GM19023 (cell line): ENCODE measurements around the gene EVC2.

Experiments used
- ATAC-seq: cut with Tn5 transposase; IDR thresholded peaks from one replicate; pipeline ENCODE4 v1.9.1; 2021; ENCODE audit warnings: mild to moderate bottlenecking, moderate library complexity; ENCODE audit not compliant: unreplicated experiment

EVC2 gene

DNA sequence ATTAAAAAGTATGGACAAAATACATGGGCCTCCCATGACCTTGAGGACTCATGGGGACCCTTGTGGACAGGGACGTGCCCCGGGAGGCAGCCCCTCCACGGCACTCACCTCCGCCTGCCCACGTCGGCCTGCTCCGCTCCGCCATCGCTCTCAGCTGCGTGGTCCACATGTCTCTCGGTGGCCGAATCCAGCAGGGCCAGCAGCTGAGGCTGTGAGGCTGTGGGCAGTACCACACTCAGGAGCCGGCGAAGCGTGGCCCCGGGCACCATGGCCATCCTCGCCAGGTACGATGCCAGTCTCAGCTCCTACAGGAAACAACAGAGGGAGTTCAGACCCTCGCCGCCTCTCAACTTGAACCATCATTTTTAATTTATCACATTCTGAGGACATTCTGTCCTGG lies 140.0 kb downstream of the EVC2 start:
- no peak for ATAC-seq

DNA sequence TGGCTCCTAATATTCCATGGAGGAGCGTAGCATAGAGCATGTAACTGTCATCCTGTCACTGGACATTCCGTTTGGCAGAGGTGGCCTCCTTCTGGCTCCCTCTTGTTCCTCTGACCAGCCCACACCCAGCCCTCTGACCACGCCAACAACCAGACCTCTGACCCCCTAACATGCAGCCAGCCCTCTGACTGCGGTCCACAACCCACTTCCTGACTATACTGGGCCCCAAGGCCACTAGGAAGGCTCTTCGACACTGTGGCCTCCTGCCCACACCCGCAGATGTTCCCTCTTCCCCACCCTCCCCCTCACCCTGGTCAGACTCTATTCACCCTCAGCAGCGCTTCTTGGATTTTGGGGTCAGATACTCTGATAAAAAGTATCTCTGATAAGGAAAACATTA lies 141.4 kb downstream of the EVC2 start:
- no peak for ATAC-seq

DNA sequence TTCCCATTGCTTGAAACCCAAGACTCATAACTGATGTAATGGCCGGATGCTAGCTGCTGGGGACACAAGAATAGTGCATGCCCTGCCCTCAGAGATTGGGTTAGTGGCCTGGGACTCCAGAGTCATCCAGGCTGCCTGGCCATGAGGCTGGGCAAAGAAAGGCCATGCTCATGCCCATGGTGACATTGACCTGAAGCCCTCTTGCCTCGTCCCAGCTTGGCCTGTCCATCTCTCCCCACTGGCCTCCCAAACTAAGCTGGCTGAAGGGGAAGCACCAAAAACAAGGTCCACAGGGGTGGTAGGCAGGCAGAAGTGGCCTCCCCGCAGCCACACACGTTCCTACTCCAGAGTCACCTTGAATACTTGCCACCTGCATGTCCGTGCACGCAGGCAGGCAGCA lies 141.8 kb downstream of the EVC2 start:
- no peak for ATAC-seq

DNA sequence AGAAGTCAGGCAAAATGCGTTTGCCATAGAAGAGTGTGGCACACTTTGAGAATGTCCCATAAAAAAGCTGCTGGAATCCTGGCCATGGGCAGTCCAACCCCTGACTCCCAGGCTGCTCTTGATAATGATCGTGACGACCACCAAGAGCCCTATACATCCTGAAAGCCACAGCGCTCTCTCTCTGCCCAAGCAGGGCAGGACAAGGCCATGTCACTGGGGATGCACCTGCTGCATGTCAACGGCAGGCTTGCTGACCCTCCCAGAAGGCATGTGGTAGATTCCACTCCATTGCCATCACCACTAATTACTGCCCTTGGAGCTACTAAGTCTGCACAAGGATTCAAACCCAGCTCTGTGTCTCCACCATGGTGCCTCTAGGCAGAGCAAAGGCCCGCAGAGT lies 144.5 kb downstream of the EVC2 start:
- no peak for ATAC-seq

DNA sequence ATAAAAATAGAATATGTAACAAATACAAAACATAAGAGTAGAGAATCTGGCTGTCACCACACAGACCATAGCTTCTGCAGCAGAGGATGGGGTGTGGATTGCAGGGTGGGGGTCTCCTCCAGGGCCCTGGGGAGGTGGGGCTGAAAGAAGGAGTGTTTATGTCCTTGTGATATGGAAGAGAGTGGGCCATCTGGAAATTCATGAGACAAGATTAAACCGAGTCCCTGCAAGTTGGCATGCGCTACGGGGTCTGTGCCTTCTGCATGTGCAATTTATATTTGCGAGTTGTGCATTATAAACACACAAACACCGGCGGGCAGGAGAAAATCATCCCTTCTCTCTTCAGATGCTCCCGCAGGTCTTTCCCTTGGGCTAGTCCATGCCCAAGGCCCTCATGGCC lies 145.9 kb downstream of the EVC2 start:
- ATAC-seq, result no peak

DNA sequence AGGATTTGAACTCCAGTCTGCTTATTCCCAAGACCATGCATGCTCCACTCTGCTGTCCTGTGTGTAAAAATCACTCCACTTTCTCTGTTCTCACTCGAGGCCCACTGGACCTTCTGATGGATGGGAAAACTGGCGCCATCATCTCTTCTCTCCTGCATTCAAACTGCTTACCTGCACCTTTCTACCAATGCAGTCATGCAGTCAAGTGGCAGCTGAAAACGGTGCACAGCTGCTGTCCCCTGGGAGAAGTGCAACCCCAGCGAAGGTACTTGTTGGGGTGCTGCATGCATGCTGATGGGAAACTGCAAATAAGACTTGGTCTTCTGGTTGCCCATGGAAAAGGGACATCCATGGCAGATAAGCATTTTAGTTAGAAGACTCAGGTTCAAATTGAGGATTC lies 147.1 kb downstream of the EVC2 start:
- no peak for ATAC-seq

DNA sequence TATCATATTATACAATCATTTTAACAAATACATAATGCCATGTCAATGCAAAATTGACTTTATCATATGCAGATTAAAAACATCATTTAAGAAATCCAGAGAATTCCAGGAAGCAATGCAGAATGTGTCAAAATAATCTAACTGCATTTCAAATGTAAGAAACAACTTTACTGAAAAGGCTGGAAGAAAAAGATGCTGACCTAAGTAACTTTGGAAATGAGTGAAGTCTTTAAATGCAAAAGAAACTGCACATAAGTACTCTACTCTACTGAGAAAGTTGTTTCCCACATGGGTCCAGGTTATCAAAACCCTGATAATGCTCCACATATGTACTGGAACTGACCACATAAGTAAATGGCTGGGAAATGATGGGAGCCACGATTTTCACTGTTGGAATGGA lies 149.9 kb downstream of the EVC2 start:
- no peak for ATAC-seq

DNA sequence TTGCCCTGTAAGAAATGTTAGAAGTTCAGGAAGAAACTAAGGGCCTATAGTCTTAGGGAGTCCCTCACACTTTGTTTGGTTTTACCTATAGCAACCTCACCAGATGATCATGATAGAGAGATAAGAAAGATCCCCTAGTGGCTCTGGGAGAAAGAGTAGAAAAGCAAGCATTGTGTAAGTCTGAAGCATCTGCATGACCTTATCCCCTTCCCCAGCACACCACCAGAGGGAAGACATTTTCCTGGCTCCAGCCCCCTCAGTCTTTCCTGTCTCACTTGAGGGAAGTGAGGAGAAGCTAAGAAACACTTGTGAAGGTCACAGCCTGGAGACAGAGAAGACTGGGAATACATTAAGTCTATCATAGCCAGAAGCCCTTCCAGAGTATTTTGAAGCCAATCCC lies 154.0 kb downstream of the EVC2 start:
- ATAC-seq, result no peak

DNA sequence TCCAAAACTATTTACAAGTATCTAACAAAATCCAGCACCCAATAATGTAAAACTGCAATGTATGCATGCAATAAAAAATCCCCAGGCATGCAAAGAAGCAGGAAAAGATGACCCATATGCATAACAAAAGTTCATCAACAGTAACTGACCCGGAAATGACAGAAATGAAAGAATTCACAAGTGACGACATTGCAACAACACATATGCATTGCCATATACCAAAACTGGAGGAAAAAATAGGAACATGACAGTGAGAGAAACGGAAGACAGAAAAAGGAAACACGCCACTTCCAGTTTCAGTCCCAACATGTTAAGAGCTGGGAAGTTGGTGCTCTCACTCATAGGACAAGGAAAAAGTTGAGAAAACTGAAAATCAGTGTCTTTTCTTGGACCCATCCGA lies 154.6 kb downstream of the EVC2 start:
- no peak for ATAC-seq

DNA sequence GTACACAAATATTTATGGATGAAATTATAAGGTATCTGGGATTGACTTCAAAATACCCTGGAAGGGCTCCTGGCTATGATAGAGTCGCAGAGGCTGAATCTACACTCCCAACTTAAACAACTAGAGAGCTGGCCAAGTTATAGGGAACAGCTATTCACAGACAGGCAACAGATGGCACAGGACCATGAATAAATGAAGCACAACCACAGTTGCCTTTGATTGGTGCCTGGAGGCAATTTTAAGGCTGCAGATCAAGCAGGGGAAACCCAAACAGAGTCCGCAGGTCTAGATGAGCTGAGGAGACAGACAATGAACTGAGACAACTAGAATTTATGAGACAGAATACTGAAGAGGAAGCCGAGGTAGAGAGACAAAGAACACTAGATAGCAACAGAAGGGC lies 155.9 kb downstream of the EVC2 start:
- ATAC-seq, result no peak

DNA sequence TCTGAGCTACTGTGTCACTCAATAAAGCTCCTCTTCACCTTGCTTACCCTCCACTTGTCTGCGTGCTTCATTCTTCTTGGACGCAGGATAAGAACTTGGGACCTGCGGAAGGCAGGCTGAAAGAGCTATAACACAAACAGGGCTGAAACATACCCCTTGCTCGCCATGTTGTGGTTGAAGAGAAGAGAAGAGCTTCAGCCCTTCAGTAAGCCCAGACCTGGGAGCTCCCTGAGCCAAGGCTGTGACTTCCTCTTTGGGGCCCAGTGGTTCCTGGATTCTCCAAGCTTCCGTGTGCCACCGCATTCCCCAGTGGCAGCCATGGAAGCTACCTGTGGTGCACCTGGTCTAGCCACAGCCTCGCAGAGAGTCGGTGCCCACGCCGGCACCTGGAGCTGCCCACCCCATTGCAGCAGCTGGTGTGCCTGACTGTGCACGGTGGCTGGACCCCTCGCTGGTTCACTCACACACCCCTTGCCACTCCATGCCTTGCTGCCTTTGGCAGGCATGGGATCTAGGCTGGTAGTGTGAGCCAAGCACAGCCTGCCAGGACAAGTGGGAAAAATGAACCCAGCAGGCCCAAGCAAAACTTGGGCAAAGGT lies 160.6 kb downstream of the EVC2 start:
- ATAC-seq, result no peak

DNA sequence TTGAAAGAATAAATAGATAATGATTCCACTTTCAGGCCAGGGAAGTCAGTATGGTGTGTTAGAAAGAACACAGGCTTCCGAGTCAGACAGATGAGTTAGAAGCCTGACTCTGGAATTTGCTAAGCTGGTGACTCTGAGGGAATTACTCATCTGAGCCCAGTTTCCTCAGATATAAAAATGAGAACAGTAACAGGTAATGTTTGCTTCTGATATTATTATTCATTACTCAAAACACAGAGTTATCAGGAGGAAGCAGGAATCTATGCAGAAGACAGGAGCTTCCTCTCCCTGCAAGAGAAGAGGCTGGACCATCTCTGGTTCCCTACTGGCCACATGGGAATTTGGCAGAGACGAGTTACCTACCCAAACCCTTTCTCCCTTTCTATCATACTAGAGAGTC lies 163.1 kb downstream of the EVC2 start:
- no peak for ATAC-seq

DNA sequence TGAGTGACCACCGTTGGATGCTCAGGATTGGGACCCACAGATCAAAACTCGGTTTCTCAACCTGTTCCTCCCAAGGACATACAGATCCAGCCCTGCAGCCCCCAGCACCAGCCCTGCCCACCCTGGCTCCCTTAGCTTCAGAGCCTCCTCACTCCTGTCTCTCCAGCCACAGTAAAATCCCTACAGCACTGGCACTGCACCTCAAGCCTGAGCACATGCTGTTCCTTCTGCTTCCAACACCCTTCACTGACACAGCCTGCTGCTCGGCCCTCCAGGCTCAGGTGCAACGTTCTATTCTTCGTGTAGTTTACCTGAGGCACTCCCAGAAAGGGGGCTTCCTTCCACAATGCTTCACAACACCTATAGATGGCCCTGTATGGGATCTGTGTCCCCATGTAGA lies 163.6 kb downstream of the EVC2 start:
- no peak for ATAC-seq

DNA sequence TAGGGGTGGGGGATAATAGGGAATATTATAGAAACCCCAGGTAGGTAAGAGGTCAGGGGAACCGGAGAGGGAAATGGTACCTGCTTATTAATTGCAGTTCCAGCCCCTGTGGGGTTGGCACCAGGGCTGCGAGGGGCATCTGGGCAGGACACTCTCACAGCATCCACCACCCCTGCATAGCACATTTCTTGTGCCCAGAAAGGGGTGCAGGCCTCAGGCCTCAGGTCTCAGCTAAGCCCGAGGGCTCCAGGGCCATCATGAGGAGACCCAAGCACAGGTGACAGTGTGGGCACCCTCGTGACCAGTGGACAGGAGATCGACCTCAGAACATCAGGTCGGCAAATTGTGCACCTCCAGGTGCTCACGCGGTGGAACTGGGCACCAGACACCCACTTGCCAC lies 164.7 kb downstream of the EVC2 start:
- ATAC-seq, result no peak

DNA sequence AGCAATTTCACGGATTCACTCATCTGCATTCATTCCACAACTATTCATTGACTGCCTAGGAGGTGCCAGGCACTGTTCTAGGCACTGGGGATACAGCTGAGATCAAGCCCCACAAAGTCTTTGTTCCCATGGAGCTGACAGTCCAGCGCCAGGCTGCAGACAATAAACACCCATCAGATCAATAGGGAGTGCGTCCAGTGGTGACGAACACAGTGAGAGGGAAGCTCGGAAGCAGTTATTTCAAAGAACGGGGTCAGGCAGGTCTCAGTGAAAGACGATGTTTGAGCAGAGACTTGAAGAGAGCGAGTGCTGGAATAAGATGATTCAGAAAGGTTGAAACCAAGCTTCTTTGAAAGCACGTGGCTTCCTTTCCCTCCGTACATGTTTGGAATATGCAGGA lies 167.2 kb downstream of the EVC2 start:
- ATAC-seq, result no peak

DNA sequence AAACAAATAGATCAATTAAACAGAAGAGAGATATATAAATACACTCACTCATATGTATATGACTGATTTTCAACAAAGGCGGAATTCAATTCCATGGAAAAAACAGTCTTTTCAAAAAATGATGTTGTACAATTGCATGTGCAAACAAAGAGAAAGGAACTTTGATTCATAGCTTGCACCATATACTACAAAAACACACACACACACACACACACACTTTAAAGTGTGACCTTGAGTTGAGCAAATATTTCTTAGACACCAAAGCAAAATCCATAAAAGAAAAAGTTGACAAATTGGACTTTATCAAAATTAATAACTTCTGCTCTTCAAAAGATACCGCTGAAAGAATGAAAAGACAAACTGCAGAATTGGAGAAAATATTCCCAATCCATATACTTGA lies 168.8 kb downstream of the EVC2 start:
- no peak for ATAC-seq

DNA sequence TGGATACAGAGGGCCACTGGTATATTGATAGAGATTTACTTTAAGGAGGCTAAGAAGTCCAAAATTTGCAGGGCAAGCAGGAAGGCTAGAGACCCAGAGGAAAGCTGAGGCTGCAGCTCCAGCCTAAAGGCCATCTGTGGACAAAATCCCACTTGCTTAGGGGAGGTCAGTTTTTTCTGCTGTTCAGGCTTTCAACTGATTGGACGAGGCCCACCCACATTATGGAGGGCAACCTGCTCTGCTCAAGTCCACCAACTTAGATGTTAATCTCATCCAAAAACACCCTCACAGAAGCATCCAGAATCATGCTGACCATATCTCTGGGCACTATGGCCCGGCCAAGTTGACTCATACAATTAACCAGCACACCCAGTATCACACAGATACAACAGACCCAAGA lies 176.3 kb downstream of the EVC2 start:
- ATAC-seq, result no peak

DNA sequence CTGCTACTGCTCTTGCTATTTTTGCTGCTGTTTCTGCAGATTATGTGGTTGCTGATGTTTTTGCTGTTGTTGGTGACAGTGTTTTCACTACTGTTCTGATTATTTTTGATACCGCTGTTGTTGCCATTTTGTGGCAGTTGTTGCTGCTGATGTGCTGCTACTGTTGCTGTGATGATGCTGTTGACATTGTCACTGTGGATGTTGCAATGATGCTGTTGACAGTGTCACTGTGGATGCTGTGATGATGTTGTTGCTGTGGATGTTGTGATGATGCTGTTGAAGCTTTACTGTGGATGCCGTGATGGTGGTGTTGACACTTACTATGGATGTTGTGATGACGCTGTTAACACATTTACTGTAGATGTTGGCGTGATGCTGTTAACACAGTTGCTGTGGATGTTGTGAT lies 180.3 kb downstream of the EVC2 start:
- ATAC-seq, result no peak

DNA sequence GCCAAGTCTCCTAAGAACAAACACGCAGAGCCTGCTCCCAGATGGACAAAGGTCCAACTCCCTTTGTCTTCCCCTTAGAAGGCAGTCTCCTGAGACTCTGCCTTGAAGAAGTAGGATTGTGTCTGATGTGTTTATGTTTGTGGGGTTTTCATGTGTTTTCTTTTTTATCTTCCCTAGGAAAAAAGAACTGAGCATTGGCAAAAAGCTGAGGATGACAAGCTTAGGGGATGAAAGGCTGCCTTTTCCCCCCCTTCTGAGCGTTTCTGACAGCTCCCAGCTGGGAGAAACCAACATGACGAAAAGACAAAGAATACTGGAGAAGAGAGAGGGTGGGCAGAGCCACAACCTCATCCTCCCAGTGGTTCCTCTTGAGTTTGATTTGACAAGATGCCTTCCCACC lies 181.1 kb downstream of the EVC2 start:
- no peak for ATAC-seq

DNA sequence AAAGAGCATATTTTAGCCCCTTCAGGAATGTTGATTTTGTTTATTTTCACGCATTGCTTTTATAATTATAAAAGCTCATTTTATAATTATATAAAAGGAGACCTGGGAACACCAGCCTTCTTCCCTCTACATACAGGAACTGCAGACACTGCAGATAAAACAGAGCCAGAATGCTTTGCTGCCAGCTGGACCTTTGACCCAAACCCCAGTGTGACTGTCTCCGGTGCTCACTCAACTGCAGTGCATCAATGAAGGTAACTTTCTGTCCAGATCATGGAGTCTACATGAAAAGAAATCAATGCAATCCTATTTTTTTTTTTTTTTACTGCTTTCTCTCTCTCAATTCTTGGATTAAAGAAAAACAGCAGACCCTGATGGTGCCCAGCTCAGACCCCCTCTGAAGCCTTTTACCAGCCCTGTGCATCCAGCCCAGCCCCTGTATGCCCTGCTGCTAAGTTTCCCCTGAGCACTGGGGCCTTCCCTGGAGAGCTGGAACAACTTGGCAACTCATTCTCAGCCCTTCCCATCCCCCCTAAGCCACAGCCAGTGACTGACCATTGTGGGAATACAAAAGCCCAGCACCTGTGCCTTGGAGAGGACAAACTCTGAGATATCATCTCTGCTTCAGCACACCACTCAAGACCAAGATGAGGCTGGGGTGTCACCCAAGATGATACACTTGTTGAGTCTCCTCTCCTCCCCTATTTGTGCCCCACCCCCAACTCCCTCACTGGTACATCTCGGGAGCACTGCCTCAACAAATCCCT lies 182.1 kb downstream of the EVC2 start:
- ATAC-seq, result no peak

DNA sequence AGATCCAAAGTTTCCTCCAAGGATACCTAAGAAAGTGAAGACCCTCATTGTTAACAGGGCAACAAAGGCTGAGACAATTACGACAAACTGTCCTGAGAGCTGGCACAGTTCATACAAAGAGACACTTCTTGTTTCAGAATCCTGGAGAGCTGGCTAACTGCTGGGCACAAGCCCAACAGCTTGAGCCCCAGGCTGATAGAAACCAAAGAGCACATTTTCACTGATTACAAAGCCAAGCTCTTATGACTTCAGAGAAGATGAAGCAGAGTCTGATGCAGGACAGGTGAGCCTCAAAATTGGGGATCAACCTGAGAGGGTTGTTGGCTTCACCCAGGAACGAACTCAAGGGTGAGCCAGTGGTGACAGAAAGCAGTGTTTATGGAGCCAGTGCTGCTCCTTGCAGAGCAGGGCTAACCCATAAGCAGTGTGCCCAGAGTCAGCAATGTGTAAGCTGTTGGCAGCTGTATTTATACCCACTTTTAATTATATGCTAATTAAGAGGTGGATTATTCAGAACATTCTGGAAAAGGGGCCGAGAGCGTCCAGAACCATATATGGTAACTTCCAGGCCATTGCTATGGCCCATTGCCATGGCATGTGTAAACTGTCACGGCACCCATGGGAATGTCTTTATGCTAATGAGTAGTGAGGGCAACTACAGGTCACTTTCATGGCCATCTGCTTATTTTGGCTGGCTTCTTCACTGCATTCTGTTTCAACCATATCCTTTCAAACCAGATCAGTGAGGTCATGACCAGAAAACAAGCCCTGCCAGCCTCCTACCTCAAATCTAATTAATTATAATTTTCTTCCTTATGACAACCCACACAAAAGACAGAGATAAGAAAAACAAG lies 183.7 kb downstream of the EVC2 start:
- ATAC-seq, result no peak

DNA sequence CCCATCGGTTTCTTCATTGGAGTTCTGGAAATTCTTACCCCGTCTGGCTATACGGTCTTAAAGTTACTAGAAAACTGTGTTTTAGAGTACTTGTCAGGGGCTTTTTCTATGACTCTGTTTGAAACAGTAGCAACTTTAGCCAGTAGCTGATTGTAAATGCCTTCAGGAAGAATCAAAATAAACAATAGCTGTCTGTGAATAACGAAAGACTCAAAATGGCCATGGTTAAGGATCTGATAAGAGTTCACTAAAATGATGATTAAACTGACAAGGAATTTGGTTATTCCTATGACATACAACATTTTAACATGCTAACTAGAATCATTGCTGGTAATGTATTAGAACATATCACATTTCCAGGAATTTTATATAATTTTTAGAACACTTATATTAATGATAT lies 191.0 kb downstream of the EVC2 start:
- ATAC-seq, result no peak
